Activated CD8-positive, alpha-beta T cell treated with anti-CD3 and anti-CD28 coated beads for 36 hours (primary cell): ENCODE measurements around the gene PTPRH. TPM values are rescaled to one million over a fixed set of nuclear protein-coding genes. Genes with fewer than 3 reads are reported as not detected.

Experiments used
- ATAC-seq: fragments of 200-7000 bp; cut with Tn5 transposase; one replicate; pipeline ENCODE4 v1.10.0; 2021; ENCODE audit warnings: mild to moderate bottlenecking, moderate library complexity
- CTCF ChIA-PET: fragments of 350-600 bp; sonication (Branson Sonifier 250); formaldehyde crosslinking; loops from one replicate; lab custom pipeline; 2021; ENCODE audit warnings: antibody characterized with exemption; lab: Charles Lee
- POLR2A ChIA-PET: fragments of 350-600 bp; sonication (Branson Sonifier 250); formaldehyde crosslinking; loops from one replicate; lab custom pipeline; 2021; ENCODE audit warnings: antibody characterized with exemption; lab: Charles Lee
- DNase-seq: peaks from one replicate; pipeline ENCODE4 v3.0.0-alpha.2; 2020
- H3K27ac Mint-ChIP-seq: one replicate; pipeline ENCODE4 v1.8.0; 2021; ENCODE audit warnings: mild to moderate bottlenecking, mixed read lengths
- H3K27me3 Mint-ChIP-seq: one replicate; pipeline ENCODE4 v1.8.0; 2021; ENCODE audit warnings: mixed read lengths
- H3K36me3 Mint-ChIP-seq: one replicate; pipeline ENCODE4 v1.8.0; 2021; ENCODE audit warnings: low read depth, mixed read lengths
- H3K4me1 Mint-ChIP-seq: one replicate; pipeline ENCODE4 v1.8.0; 2021; ENCODE audit warnings: low read depth, mixed read lengths
- H3K4me3 Mint-ChIP-seq: one replicate; pipeline ENCODE4 v1.8.0; 2021; ENCODE audit warnings: mild to moderate bottlenecking, moderate library complexity, mixed read lengths
- H3K9me3 Mint-ChIP-seq: one replicate; pipeline ENCODE4 v1.8.0; 2021; ENCODE audit warnings: mixed read lengths
- CTCF ChIP-seq: fragments of 200-600 bp; IDR thresholded peaks from one replicate; pipeline ENCODE4 v1.8.0; 2022; ENCODE audit warnings: antibody characterized with exemption, mild to moderate bottlenecking
- intact Hi-C: fragments of 100-400 bp; cut with micrococcal nuclease; formaldehyde crosslinking; loops from one replicate; pipeline ENCODE4 v1.10.0; 2022
- total RNA-seq, 2 experiments: library from RNA; stranded (reverse); gene quantifications; one replicate each; pipeline ENCODE4 v1.2.3, GENCODE V29; 2021

The PTPRH gene
- total RNA-seq, 2 experiments from 2014 or later: not detected

- Mint-ChIP-seq H3K4me1 (peaks cover 16% of the 10 kb centered on the region), H3K27ac (no peak within 1 kb of the TSS), H3K4me3 (no peak within 1 kb of the TSS), H3K27me3 (peaks cover 33% of the 10 kb centered on the region), H3K36me3 (no peaks in the 10 kb centered on the region), H3K9me3 (peaks cover 10% of the 10 kb centered on the region)
- ATAC-seq (no peak), DNase-seq (no peak)
- ChIA-PET POLR2A (no interaction called here), CTCF (no interaction called here)
- intact Hi-C loops: no loop called here
- TF ChIP-seq CTCF: no peak
Observed at GRCh38 chr19:55149078-55150003, 60.0 kb downstream of the PTPRH start, which contains the start of gene TNNT1. Gene TNNT1, minus strand, starts transcription at chr19:55149206. Its CDS starts 2,049 bp downstream, at chr19:55147157.

- Mint-ChIP-seq H3K9me3 (peaks cover 10% of the 10 kb centered on the region), H3K27ac (no peak overlapping the region), H3K36me3 (no peaks in the 10 kb centered on the region), H3K4me1 (peaks cover 10% of the 10 kb centered on the region), H3K27me3 (peaks cover 43% of the 10 kb centered on the region), H3K4me3 (no peak overlapping the region)
- ChIA-PET POLR2A (no interaction called here), CTCF (no interaction called here)
- intact Hi-C loops: no loop called here
- ATAC-seq (no peak), DNase-seq (no peak)
- TF ChIP-seq CTCF: no peak
Observed at GRCh38 chr19:55147545-55148251, 61.6 kb downstream of the PTPRH start.

- ATAC-seq (no peak), DNase-seq (no peak)
- Mint-ChIP-seq H3K27ac (no peak overlapping the region), H3K4me1 (peaks cover 4% of the 10 kb centered on the region), H3K36me3 (no peaks in the 10 kb centered on the region), H3K27me3 (peaks cover 45% of the 10 kb centered on the region), H3K4me3 (no peak overlapping the region), H3K9me3 (peaks cover 5% of the 10 kb centered on the region)
- CTCF ChIA-PET: interaction anchor here (0.7 to 1.4 kb wide), 5 partner anchors 10 to 357 kb away, joined by 3 to 6 read pairs (median 4); partner anchors contain the start of gene PPP1R12C
- TF ChIP-seq CTCF: no peak
- intact Hi-C loops: no loop called here
- POLR2A ChIA-PET: interaction anchor here (0.5 to 0.8 kb wide), 2 partner anchors 43 to 182 kb away, joined by 3 to 4 read pairs; no protein-coding TSS in a partner anchor
Observed at GRCh38 chr19:55146705-55147273, 62.5 kb downstream of the PTPRH start.

GRCh38 chr19:55146078-55146704 lies 63.1 kb downstream of the PTPRH start:
- Mint-ChIP-seq H3K36me3 (no peaks in the 10 kb centered on the region), H3K27me3 (peaks cover 48% of the 10 kb centered on the region), H3K9me3 (no peaks in the 10 kb centered on the region), H3K4me3 (no peak overlapping the region), H3K4me1 (peaks cover 3% of the 10 kb centered on the region), H3K27ac (no peak overlapping the region)
- peak; percentile 62 for ATAC-seq
- POLR2A ChIA-PET: interaction anchor here (0.5 to 0.8 kb wide), 2 partner anchors 43 to 183 kb away, joined by 3 to 4 read pairs; no protein-coding TSS in a partner anchor
- DNase-seq: peak; percentile 49
- CTCF ChIA-PET: interaction anchor here (0.7 to 1.4 kb wide), 5 partner anchors 10 to 357 kb away, joined by 3 to 6 read pairs (median 4); partner anchors contain the start of gene PPP1R12C
- intact Hi-C loops: no loop called here
- TF ChIP-seq CTCF: peak; percentile 63
